Activated CD4-positive, CD25-positive, alpha-beta regulatory T cell (primary cell): ENCODE measurements around the gene RAPGEF5.

ENCODE experiments used
- DNase-seq, 4 experiments: peaks; one replicate each; lab custom pipeline; 2025; lab: John Stamatoyannopoulos, UW

Gene RAPGEF5

GRCh38 chr7:22346383-22347107, 10.4 kb downstream of the RAPGEF5 start:
- no peak for DNase-seq

- DNase-seq = no peak
Observed at GRCh38 chr7:22344655-22345054, 12.3 kb downstream of the RAPGEF5 start.

- no peak for DNase-seq
Observed at GRCh38 chr7:22343612-22344011, 13.3 kb downstream of the RAPGEF5 start.

- DNase-seq = no peak
Observed at GRCh38 chr7:22343071-22343470, 13.9 kb downstream of the RAPGEF5 start.

GRCh38 chr7:22339725-22340390, 17.1 kb downstream of the RAPGEF5 start:
- no peak for DNase-seq

- DNase-seq = no peak
Observed at GRCh38 chr7:22338877-22339276, 18.1 kb downstream of the RAPGEF5 start.

GRCh38 chr7:22338411-22338810, 18.5 kb downstream of the RAPGEF5 start:
- DNase-seq = no peak

- DNase-seq = no peak
Observed at GRCh38 chr7:22333680-22334141, 23.2 kb downstream of the RAPGEF5 start.

- no peak for DNase-seq
Observed at GRCh38 chr7:22332461-22332870, 24.5 kb downstream of the RAPGEF5 start.

GRCh38 chr7:22331704-22332103, 25.2 kb downstream of the RAPGEF5 start:
- no peak for DNase-seq

GRCh38 chr7:22330903-22331302, 26.1 kb downstream of the RAPGEF5 start:
- DNase-seq = no peak

- no peak for DNase-seq
Observed at GRCh38 chr7:22329816-22330524, 27.0 kb downstream of the RAPGEF5 start.

GRCh38 chr7:22326181-22326580, 30.8 kb downstream of the RAPGEF5 start:
- no peak for DNase-seq

- no peak for DNase-seq
Observed at GRCh38 chr7:22325671-22326070, 31.3 kb downstream of the RAPGEF5 start.

- DNase-seq = no peak
Observed at GRCh38 chr7:22323714-22324113, 33.2 kb downstream of the RAPGEF5 start.

GRCh38 chr7:22320416-22320815, 36.5 kb downstream of the RAPGEF5 start:
- no peak for DNase-seq

GRCh38 chr7:22319424-22320403, 37.2 kb downstream of the RAPGEF5 start:
- no peak for DNase-seq

GRCh38 chr7:22318376-22318775, 38.6 kb downstream of the RAPGEF5 start:
- no peak for DNase-seq

GRCh38 chr7:22317632-22318031, 39.3 kb downstream of the RAPGEF5 start:
- DNase-seq = no peak

- no peak for DNase-seq
Observed at GRCh38 chr7:22316914-22317313, 40.0 kb downstream of the RAPGEF5 start.

GRCh38 chr7:22307816-22308215, 49.1 kb downstream of the RAPGEF5 start:
- no peak for DNase-seq

- no peak for DNase-seq
Observed at GRCh38 chr7:22305706-22306105, 51.2 kb downstream of the RAPGEF5 start.
